H1 (cell line): Measurements from ENCODE around the gene TXNRD3.

Experiments used
- CEBPB ChIP-seq: IDR thresholded peaks from 2 replicates; pipeline ENCODE4 v1.6.1; 2012; ENCODE audit warnings: low read depth, low read length
- CHD2 ChIP-seq: IDR thresholded peaks from 2 replicates; pipeline ENCODE4 v1.6.1; 2012; ENCODE audit warnings: low read length, improper control_type of control experiment
- JUND ChIP-seq: IDR thresholded peaks from 2 replicates; pipeline ENCODE4 v1.6.1; 2011; ENCODE audit warnings: mild to moderate bottlenecking, improper control_type of control experiment, low read length
- KDM4A ChIP-seq: IDR thresholded peaks from one replicate; pipeline ENCODE4 v1.7.1; 2012; ENCODE audit warnings: low read depth, mild to moderate bottlenecking, moderate library complexity, low read length, inconsistent platforms; ENCODE audit not compliant: severe bottlenecking
- POLR2AphosphoS5 ChIP-seq: IDR thresholded peaks from 2 replicates; pipeline ENCODE4 v1.6.1; 2011; ENCODE audit warnings: low read depth, low read length
- TF ChIP-seq, protein P1 (sequence below), 3 experiments: IDR thresholded peaks; 1 replicate in 2 of 3; 2 replicates in 1 of 3; pipeline versions ENCODE4 v1.5.1 to v1.6.1; 2011; ENCODE audit warnings: low read length in 3 of 3, mild to moderate bottlenecking in 3 of 3, inconsistent platforms in 2 of 3, low read depth in 1 of 3, moderate library complexity in 1 of 3; ENCODE audit not compliant: insufficient read depth in 1 of 3; ENCODE audit errors: control extremely low read depth in 1 of 3
- TF ChIP-seq, protein P2 (sequence below): IDR thresholded peaks from 2 replicates; pipeline ENCODE4 v1.6.1; 2012; ENCODE audit warnings: inconsistent platforms
- TF ChIP-seq, protein P3 (sequence below): IDR thresholded peaks from 2 replicates; pipeline ENCODE4 v1.6.1; 2011; ENCODE audit warnings: low read depth, mild to moderate bottlenecking, low read length; ENCODE audit not compliant: insufficient read depth

DNA sequence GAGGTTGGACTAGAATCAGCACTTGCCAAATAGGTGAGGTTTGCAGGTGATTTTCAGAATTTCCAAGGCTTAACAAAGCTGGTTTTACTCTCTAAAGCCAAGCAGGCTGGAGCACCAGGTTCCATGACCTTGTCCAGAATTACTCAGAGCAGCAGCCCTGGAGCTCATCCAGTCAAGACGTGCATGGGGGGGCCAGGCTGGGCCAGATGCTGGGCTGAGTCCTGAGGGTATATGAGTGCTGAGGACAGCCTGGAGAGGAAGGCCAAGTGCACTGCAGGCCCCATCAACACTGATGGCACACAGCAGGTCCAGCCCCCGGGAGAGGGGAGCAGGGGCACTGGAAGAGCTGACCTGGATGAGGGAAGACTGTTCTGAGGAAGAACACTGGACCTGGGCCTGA, 3.0 kb upstream of the TXNRD3 start:
- TF ChIP-seq, protein P1, sequence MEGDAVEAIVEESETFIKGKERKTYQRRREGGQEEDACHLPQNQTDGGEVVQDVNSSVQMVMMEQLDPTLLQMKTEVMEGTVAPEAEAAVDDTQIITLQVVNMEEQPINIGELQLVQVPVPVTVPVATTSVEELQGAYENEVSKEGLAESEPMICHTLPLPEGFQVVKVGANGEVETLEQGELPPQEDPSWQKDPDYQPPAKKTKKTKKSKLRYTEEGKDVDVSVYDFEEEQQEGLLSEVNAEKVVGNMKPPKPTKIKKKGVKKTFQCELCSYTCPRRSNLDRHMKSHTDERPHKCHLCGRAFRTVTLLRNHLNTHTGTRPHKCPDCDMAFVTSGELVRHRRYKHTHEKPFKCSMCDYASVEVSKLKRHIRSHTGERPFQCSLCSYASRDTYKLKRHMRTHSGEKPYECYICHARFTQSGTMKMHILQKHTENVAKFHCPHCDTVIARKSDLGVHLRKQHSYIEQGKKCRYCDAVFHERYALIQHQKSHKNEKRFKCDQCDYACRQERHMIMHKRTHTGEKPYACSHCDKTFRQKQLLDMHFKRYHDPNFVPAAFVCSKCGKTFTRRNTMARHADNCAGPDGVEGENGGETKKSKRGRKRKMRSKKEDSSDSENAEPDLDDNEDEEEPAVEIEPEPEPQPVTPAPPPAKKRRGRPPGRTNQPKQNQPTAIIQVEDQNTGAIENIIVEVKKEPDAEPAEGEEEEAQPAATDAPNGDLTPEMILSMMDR (IDR thresholded peaks at IDR 0.05; ENCODE audit: control extremely low read depth in 1 of 3, insufficient read depth in 1 of 3, low read depth in 1 of 3, low read length in 3 of 3) = no peak
- TF ChIP-seq CEBPB (no peak), JUND (no peak), POLR2AphosphoS5 (no peak), KDM4A (no peak), CHD2 (no peak)
- TF ChIP-seq, protein P2, sequence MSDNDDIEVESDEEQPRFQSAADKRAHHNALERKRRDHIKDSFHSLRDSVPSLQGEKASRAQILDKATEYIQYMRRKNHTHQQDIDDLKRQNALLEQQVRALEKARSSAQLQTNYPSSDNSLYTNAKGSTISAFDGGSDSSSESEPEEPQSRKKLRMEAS = no peak
- TF ChIP-seq, protein P3, sequence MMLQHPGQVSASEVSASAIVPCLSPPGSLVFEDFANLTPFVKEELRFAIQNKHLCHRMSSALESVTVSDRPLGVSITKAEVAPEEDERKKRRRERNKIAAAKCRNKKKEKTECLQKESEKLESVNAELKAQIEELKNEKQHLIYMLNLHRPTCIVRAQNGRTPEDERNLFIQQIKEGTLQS = no peak
